Suppressor macrophage (primary cell): ENCODE results near the gene PLEKHN1.
"Not testable (repeated sequence)": the region's sequence is repeated elsewhere in the genome, so short reads cannot be mapped to it uniquely, and the experiment has no call there.

Experiments used
- DNase-seq, 4 experiments: peaks; one replicate each; pipeline ENCODE4 v3.0.0-alpha.2; 2020 to 2022

The PLEKHN1 gene

DNA sequence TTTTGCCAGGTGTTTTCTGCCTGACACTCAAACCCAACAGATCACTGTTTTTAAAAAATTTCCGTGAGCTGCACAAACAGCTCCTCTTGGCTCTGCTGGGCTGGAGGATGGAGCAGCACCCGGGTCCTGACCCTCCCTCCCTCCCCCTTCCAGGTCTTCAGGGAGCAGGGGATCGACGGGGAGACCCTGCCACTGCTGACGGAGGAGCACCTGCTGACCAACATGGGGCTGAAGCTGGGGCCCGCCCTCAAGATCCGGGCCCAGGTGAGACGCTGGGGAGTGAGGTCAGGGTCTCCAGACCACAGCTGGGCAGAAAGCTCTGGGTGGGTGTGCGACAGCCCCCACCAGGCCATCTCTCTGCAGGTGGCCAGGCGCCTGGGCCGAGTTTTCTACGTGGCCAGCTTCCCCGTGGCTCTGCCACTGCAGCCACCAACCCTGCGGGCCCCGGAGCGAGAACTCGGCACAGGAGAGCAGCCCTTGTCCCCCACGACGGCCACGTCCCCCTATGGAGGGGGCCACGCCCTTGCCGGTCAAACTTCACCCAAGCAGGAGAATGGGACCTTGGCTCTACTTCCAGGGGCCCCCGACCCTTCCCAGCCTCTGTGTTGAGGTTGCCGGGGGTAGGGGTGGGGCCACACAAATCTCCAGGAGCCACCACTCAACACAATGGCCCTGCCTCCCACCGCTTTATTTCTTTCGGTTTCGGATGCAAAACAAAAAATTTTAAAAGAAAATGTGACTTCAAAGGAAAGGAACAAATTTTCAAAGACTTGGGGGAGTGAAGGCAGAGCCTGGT, 22.5 kb upstream of the PLEKHN1 start:
- no peak for DNase-seq

DNA sequence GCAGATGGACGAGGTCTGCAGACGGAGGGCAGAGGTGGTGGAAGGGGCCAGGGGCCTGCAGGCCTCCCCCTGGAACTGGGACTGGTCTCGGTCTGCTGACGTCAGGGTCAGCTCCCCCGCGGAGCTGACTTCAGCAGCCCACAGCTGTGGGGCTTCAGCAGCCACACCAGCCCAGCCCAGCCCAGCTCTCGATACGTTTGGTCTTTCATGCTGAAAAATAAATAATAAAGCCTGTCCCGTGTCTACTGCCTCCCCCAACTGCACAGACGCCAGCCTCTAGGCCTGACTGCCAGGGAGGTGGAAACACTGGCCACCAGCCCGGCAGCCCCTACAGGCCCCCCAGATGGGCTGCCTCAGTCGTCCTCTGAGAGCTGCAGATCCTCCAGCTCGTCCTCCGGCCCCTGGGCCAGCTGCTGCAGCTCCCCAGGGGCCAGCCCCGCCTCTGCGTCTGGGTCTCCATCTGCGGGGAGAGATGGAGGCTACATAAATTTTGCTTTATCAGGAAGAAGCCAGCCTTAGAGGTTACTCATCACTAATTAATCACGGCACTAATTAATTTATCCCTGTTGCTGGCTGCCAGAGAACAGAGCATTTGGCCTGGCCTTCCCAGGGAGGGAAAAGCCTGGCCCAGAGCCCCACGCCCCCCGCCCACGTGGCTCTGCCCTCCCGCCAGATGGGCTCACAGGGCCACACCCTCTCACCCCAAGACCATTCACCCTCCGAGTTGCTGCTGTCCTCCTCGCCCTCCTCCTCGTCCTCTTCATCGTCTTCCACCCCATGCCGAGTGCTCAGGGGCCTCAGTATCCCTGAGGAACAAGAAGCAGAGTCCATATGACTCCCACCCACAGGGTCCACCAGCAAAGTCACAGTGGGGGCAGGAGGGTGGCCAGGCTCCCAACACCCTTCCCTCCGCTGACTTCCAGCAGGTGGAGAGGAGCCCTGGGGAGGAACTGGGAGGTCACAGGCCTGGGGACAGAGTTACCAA, 21.6 kb upstream of the PLEKHN1 start:
- no peak for DNase-seq

DNA sequence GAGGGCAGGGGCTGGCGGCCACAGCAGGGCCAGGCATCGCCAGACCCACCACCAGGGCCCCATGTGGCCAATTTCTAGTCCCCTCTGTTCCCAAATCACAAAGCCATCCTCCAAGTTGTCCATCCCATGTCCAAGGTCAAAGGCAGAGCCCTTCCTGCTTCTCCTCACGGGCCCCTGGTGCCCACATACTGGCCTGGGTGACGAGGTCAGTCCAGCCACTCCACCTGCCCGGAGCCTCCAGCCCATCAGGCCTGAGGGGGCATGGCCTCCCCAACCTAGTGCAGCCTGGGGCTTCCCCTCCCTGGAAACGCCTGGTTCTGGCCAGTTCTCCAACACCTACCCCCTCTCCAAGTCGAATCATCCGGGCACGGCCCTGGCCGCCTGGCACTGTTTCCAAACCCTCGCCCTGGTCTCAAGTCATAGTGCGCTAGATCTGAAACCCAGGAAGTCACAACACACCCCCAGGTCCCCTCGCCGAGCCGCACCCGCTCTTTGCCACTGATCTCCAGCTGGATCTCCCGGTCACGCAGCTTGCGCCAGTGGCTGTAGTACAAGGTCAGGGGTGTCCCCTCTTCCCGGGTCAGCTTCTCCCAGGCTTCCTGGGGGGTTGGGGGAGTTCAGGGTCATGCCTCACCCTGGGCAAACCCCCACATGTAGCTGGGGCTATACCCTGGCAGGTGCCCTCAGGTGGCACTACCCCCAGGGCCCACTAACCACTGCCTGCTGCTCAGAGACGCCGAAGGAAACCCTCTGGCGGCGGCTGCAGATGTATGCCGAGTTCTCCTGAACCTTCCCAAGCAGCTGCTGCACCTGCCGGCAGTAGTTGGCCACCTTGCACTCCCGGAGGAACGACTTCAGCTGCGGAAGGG, 20.4 kb upstream of the PLEKHN1 start:
- DNase-seq: no peak

DNA sequence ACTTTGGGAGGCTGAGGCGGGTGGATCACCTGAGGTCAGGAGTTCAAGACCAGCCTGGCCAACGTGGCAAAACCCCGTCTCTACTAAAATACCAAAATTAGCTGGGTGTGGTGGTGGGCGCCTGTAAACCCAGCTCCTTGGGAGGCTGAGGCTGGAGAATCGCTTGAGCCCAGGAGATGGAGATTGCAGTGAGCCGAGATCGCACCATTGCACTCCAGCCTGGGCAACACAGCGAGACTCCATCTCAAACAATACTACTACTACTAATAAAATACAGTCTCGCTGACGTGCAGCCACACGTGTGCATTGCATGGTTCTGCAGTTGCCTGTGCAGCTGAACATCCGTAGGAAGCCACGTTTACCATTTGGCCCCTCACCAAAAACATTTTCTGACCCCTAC, 19.5 kb upstream of the PLEKHN1 start:
- not testable (repeated sequence) for DNase-seq

DNA sequence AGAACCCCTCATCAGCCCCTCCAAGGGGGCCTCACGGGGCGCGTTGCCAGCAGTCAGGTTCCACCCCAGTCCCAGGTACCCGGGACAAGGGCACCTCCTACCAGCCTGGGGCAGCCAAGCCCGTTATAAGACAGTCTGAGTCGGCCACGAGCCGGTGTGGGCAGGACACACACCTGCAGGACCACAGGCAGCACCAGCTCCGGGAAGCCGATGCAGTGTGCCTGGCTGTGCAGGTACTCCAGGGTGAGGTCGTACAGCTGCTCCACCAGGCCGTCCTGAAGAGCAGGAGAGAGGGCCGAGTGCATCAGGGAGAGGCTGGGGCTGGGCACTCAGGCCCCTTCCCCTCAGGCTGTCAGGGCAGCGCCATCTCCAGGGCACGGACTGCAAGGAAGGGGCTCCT, 18.3 kb upstream of the PLEKHN1 start:
- no peak for DNase-seq

DNA sequence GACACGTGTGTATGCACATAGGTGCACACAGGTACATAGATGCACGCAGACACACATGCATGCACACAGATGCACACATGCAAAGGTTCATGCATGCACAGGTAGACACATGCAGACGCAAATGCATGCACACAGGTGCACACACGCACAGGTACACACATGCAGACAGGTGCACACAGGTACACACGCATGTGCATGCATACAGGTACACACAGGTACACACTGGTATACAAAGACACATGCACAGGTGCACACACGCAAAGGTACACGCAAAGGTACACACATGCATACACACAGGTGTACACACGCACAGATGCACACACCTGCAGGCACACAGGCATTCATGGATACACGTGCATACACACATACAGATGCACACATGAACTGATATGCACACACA, 16.0 kb upstream of the PLEKHN1 start:
- no peak for DNase-seq

DNA sequence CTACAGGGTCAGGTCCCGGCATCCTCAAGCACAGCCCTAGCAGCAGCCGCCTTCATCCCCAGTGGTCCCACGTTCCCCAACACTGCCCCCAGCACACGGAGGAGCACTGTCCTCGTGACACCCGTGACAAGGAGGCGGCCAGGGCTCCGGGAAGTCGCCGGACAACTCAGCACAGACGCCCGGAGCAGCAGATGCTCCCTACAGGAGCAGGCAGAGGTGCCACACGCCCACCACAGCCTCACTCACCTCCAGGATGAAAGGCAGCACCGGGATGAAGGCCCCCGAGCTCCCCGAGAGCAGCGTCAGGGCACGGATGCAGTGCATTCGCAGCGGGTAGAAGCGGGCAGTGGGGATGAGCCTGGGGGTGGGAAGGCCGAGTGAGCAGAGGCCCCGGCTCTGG, 15.4 kb upstream of the PLEKHN1 start:
- no peak for DNase-seq

DNA sequence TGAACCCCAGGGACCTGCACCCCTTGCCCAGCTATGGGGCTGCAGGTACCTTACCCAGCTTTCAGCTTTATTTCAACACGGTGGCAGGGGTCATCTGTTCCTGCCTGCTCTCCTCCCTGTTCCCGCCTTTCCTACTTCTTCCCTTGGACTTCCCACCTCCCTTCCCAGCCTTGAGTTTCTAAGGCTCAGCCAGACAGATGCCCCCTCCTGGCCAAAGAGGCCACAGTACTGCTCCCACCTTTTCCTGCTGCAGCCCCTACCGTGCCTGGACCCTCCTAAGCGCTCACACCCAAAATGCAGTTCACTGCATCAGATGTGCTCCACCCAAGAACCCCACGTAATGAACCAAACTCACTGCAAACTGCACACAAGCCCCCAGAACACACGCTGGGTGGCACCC, 14.9 kb upstream of the PLEKHN1 start:
- DNase-seq: no peak

DNA sequence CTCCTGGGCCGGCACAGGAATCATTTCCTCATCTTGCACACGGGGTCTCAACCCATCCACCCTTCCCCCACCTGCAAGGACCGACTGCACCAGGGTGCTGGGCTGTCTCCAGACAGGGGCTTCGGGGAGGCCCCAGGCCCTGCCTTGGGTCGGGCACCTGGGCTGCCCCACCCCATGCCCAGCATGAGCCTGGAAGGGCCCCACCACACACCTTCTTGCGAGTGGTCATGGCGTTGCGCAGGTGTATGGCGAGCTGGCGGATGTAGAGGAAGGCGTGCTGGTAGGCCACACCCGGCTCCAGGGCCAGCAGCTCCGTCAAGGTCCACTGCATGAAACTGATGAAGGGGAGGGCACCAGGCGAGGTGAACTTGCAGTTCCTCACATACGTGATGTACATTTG, 14.1 kb upstream of the PLEKHN1 start:
- DNase-seq: no peak

DNA sequence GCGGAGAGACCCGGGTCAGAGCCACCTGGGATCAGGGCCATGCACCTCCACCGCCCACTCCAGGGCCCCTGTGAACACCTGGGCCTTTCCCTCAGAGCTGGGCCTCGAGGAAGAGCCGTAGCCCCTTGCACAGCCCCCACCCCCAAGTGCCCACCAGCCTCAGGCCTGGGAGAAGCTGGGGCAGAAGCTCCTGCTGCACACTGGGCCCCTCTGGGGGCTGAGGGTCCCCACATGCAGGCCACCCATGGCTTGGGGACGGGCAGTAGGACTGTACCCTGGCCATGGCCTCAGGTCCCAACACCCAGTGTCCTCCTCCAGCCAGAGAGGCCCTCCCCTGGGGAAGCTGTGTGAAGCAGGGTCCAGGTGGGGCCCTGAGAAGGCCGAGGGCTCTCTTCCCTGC, 13.7 kb upstream of the PLEKHN1 start:
- DNase-seq: no peak

DNA sequence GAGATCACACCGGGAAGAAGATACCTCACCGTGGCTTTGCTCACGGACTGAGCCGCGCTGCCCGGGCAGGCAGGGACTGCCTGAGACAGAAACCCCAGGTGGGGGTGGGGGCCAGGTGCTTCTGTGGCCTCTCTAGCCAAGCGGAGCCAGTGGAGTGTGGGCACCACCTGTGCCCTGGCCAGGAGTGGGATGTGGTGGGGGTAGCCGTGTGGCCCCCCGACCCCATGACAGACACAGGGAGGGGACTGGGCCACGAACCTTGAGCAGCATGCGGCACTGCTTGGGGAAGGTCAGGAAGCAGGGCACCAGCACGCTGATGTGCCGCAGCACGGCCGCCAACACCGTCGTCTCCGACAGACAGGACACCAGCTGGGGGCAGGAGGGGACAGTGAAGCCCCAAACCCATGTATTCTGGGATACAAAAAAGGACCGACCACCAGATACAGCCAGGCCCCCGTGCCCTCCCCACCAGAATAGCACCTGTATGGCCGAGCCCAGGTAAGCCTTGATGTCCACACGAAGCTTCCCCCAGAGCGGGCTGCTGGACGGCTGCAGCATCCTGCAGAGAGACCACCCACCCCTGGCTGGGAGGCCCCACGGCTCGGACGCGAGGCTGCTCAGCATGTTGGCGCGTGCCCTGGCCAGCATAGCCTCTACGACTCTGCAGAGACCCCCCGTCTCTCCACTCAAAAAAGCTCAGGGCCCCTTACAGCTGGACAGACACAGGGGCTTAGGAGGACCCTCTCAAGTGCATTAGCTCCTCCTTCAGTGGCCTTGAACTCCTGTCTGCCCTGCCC, 12.6 kb upstream of the PLEKHN1 start:
- no peak for DNase-seq

DNA sequence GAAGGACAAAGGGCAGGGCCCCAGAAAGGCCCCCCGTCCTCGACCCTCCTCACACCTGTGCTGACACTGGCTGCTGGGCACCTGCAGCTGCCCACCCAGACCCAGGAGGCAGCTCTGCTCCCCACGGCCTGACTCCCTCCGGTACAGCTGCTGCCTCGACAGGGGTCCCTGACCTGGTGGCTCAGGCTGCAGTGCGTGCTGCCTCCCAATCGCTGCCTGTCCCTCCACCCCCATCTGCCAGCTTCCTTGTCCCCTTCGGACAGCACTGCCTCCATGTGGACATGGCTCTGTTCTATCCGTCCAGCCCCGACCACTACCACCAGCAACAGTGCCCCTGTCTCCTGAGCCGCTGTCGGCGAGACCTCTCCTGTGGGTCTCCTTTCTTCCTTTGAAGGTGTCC, 11.4 kb upstream of the PLEKHN1 start:
- DNase-seq: no peak

DNA sequence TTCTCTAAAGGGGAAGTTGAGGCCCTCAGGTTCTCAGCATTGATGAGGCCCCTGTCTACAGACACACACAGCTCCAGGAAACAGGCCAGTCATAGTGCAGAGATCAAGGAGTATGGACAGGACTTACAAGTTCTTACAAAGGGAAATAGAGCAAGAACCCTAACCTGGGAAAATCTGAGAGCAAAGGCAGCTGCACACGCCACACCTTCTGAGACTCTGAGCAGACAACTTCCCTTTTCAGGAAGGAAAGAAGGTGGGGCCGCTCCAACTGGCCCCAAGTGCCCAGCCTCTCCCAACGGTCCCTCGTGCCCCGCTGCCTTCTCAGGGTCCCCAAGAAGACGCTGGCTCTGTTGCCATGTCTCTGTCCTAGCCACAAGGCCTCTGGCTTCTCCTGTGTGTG, 10.8 kb upstream of the PLEKHN1 start:
- peak in 1 of 4 experiments; percentile 50 for DNase-seq

DNA sequence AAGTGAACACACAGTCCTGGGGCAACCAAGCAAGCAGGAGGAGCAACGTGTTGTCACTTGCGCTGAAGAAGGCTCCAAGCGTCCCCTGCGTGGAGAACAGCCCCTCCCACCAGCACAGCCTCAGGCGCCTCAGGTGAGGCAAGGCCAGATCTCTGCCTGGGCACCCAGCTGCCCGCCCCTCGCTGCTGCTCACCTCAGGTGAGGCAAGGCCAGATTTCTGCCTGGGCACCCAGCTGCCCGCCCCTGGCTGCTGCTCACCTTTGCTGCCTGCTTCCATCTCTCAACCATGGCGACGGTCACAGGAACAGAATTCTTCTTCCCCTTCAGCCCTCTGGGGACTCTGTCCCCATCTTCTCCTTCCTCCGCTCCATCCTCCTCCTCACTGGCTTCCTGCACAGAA, 9.6 kb upstream of the PLEKHN1 start:
- DNase-seq: no peak

DNA sequence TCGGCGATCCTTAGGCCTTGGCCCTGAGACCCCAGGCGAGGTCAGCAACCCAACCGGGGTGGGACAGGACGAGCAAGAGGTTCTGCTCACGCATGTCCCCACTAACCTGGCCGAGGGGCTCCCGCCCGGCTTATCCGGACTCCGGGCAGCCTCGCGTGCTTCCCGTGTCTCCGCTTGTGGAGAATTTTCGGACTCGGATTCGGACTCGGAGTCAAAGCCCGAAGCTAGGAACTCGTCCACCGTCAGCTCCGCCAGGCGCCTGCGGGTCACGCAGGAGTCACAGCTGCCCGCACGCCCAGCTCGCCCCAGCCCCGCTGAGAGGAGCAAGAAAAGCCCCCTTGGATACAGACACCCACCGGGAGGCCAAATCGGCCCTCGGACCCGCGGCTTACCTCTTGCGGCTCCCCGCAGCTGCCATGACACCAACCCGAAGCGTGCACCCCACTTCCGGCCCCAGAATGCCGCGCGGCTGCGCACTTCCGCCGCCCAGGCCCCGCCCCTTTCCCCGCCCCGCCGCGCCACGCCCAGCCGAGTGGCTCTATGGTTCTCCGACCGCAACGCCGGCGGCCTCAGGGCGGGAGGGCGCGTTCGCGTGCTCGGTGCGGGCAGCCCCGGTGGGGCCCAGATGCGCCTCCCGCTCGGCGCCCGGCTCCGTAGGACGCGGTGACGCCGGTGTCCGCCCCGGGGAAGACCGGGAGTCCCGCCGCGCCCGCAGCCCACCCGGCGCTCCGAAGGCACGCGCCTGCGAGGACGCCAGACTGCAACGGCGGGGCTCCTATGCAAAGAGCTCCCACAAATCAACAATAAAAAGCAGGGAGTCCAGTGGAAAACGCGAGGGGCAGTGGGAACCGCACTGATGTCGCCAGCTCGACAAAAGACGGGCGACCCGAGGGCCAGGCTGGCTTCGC, 7.2 kb upstream of the PLEKHN1 start, which contains the start of gene NOC2L:
TSS of gene NOC2L (minus strand) at position 434 of the 908 bp plus-strand sequence. CDS start at position 418, 16 bp downstream.
- DNase-seq: peak; percentile 90 to 97 (median 96)

DNA sequence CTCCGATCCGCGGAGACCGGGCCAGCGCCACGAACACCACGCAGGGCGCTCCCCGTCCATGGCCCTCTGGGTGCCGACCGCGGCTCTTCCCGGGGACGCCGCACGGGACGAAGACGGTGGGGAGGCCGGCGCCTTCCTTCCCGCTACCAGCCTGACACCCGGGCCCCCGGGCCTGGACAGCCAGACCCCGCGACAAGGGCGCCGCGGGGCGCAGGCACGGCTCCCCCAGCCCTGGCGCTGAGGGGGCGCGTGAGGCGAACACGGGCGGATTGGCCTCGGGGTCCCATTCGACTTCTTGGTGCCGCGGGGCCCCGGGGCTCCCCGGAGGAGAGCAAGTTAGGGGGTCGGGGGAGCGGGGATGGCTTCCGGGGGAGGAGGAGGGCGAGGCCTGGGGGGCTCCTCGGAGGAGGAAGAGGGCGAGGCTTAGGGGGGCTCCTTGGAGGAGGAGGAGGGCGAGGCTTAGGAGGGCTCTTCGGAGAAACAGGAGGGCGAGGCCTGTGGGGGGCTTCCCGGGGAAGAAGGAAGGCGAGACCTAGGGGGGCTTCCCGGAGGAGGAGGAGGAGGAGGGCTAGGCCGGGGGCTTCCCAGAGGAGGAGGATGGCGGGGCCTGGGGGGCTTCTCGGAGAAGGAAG, 6.4 kb upstream of the PLEKHN1 start:
- no peak for DNase-seq

DNA sequence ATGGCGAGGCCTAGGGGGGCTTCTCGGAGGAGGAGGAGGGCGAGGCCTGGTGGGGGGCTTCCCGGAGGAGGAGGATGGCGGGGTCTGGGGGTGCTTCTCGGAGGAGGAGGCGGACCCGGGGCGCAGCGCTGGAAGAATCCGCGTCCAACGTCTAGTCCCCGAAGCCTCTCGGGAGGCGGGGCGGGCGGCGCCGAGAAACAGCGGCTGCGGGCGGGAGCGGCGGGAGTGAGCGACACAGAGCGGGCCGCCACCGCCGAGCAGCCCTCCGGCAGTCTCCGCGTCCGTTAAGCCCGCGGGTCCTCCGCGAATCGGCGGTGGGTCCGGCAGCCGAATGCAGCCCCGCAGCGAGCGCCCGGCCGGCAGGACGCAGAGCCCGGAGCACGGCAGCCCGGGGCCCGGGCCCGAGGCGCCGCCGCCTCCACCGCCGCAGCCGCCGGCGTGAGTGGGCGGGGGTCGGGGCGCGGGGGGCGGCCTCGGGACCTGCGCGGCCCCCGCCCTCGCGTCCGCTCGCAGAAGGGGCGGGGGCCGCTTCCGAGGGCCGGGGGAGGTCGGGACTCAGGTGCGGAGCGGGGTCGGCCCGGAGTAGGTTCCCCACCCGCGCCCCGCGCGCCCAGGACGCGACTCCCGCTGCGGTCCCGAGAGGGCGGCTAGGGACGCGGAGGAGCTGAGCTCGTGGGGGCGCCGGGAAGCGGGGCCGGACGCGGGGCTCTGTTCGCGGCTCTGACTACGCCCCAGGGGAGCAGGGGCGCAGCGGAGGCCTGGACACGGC, 5.7 kb upstream of the PLEKHN1 start, which contains the start of gene KLHL17:
TSS of gene KLHL17 (plus strand) at position 222 of the 769 bp plus-strand sequence. CDS start at position 332, 110 bp downstream.
- DNase-seq: peak; percentile 73 to 92 (median 84)

DNA sequence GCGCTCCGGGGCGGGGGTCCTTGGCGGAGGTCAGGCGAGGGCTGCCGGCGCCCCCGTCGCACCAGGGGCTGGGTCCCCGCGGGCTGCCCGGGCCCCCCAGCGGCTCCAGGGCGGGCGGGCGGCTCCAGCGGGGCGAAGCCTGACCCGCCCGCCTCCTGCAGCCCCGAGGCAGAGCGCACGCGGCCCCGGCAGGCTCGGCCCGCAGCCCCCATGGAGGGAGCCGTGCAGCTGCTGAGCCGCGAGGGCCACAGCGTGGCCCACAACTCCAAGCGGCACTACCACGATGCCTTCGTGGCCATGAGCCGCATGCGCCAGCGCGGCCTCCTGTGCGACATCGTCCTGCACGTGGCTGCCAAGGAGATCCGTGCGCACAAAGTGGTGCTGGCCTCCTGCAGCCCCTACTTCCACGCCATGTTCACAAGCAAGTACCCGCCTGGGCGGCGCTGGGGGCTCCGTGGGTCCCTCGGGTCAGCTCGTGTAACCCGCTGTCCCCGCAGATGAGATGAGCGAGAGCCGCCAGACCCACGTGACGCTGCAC, 5.1 kb upstream of the PLEKHN1 start:
- peak in 1 of 4 experiments; percentile 38 for DNase-seq
